ENCODE measurements around the gene TNFAIP8.
"Not testable (repeated sequence)": the region's sequence is repeated elsewhere in the genome, so short reads cannot be mapped to it uniquely, and the experiment has no call there.

The TNFAIP8 gene

GRCh38 chr5:119397518-119398380 lies 41.9 kb downstream of the TNFAIP8 start:
- DNase-seq: no peak

GRCh38 chr5:119398727-119399466 lies 43.1 kb downstream of the TNFAIP8 start:
- no peak for DNase-seq

GRCh38 chr5:119400245-119400644 lies 44.4 kb downstream of the TNFAIP8 start:
- no peak for DNase-seq

GRCh38 chr5:119402081-119402480 lies 46.3 kb downstream of the TNFAIP8 start:
- no peak for DNase-seq

- DNase-seq: no peak
Measured at GRCh38 chr5:119402555-119402954, 46.7 kb downstream of the TNFAIP8 start.

GRCh38 chr5:119404033-119404432 lies 48.2 kb downstream of the TNFAIP8 start:
- no peak for DNase-seq

- DNase-seq: no peak
Measured at GRCh38 chr5:119405419-119405818, 49.6 kb downstream of the TNFAIP8 start.

GRCh38 chr5:119406551-119407110 lies 50.8 kb downstream of the TNFAIP8 start:
- DNase-seq: no peak

- no peak for DNase-seq
Measured at GRCh38 chr5:119409235-119409815, 53.5 kb downstream of the TNFAIP8 start.

GRCh38 chr5:119410448-119411159 lies 54.8 kb downstream of the TNFAIP8 start:
- no peak for DNase-seq

GRCh38 chr5:119411361-119412278 lies 55.8 kb downstream of the TNFAIP8 start:
- peak; percentile 64 for DNase-seq

GRCh38 chr5:119412279-119413227 lies 56.7 kb downstream of the TNFAIP8 start:
- no peak for DNase-seq

- not testable (repeated sequence) for DNase-seq
Measured at GRCh38 chr5:119414124-119414734, 58.4 kb downstream of the TNFAIP8 start.

- no peak for DNase-seq
Measured at GRCh38 chr5:119417891-119418605, 62.2 kb downstream of the TNFAIP8 start.

GRCh38 chr5:119418606-119419100 lies 62.8 kb downstream of the TNFAIP8 start:
- no peak for DNase-seq

- no peak for DNase-seq
Measured at GRCh38 chr5:119420169-119420568, 64.3 kb downstream of the TNFAIP8 start.

- DNase-seq: no peak
Measured at GRCh38 chr5:119426057-119426456, 70.2 kb downstream of the TNFAIP8 start.

GRCh38 chr5:119427060-119427459 lies 71.2 kb downstream of the TNFAIP8 start:
- no peak for DNase-seq

- not testable (repeated sequence) for DNase-seq
Measured at GRCh38 chr5:119427596-119427995, 71.8 kb downstream of the TNFAIP8 start.

Measured in NCI-H2171 treated with DMSO at 0.1 percent for 48 hours (cell line).